Measurements from ENCODE around the gene PARP11. TPM values are rescaled to one million over a fixed set of nuclear protein-coding genes. Genes with fewer than 3 reads are reported as not detected.

PARP11 gene
- total RNA-seq (5.8 TPM), polyA plus RNA-seq (ENCODE audit: insufficient read depth in 1 of 8, insufficient read length in 8 of 8, low replicate concordance in 1 of 8) (10 to 100 TPM in 1 of 8 donors, 1 to 10 TPM in 7; 5.0 to 10.4 (median 6.6) TPM)
- long read RNA-seq, donor 1: 0 reads
- long read RNA-seq, donor 2: 0 reads
- long read RNA-seq, donor 3, full-length matches to known transcripts: 2 of 19 reads
- long read RNA-seq, donor 3, partial matches to known transcripts: 17 of 19 reads
- long read RNA-seq, donor 3, other reads (novel, unspliced or antisense): 0 of 19 reads
- long read RNA-seq, donor 4, full-length matches to known transcripts: 1 of 1 reads
- long read RNA-seq, donor 4, partial matches to known transcripts: 0 of 1 reads
- long read RNA-seq, donor 4, other reads (novel, unspliced or antisense): 0 of 1 reads
- long read RNA-seq, donor 5, full-length matches to known transcripts: 2 of 2 reads
- long read RNA-seq, donor 5, partial matches to known transcripts: 0 of 2 reads
- long read RNA-seq, donor 5, other reads (novel, unspliced or antisense): 0 of 2 reads
- long read RNA-seq, donor 6, full-length matches to known transcripts: 4 of 4 reads
- long read RNA-seq, donor 6, partial matches to known transcripts: 0 of 4 reads
- long read RNA-seq, donor 6, other reads (novel, unspliced or antisense): 0 of 4 reads
- long read RNA-seq, donor 7, full-length matches to known transcripts: 1 of 1 reads
- long read RNA-seq, donor 7, partial matches to known transcripts: 0 of 1 reads
- long read RNA-seq, donor 7, other reads (novel, unspliced or antisense): 0 of 1 reads
- long read RNA-seq, donor 8: 0 reads
- long read RNA-seq, donor 9, full-length matches to known transcripts: 2 of 2 reads
- long read RNA-seq, donor 9, partial matches to known transcripts: 0 of 2 reads
- long read RNA-seq, donor 9, other reads (novel, unspliced or antisense): 0 of 2 reads
- long read RNA-seq, donor 10, full-length matches to known transcripts: 2 of 8 reads
- long read RNA-seq, donor 10, partial matches to known transcripts: 6 of 8 reads
- long read RNA-seq, donor 10, other reads (novel, unspliced or antisense): 0 of 8 reads
- long read RNA-seq, donor 11, full-length matches to known transcripts: 3 of 3 reads
- long read RNA-seq, donor 11, partial matches to known transcripts: 0 of 3 reads
- long read RNA-seq, donor 11, other reads (novel, unspliced or antisense): 0 of 3 reads

- no peaks in the 10 kb centered on the region for H3K27me3 ChIP-seq (ENCODE audit: control insufficient read depth, insufficient read depth, low read length)
- no peaks in the 10 kb centered on the region for H3K36me3 ChIP-seq (ENCODE audit: control insufficient read depth, insufficient read depth, low read length)
- DNase-seq: peak; percentile 99
- no peaks in the 10 kb centered on the region for H3K9me3 ChIP-seq (replicated peaks; ENCODE audit: control insufficient read depth, low read depth, low read length)
- peak within 1 kb of the TSS; percentile 95 for H3K27ac ChIP-seq (ENCODE audit: low read length)
- H3K4me1 ChIP-seq (ENCODE audit: control insufficient read depth, insufficient read depth, low read length): peaks cover 8% of the 10 kb centered on the region
- H3K4me3 ChIP-seq (ENCODE audit: low read length): peak within 1 kb of the TSS; percentile 61
- WGBS (ENCODE audit: insufficient coverage): 0% methylated on average over 13 of the region's 55 CpGs
Observed at GRCh38 chr12:3872800-3873636, at the start of gene PARP11. Gene PARP11 (minus strand): TSS chr12:3873399. CDS start chr12:3873229, 170 bp downstream.

- Histone ChIP-seq H3K36me3 (ENCODE audit: control insufficient read depth, insufficient read depth, low read length) (no peaks in the 10 kb centered on the region), H3K4me3 (ENCODE audit: low read length) (no peak overlapping the region), H3K4me1 (ENCODE audit: control insufficient read depth, insufficient read depth, low read length) (peaks cover 14% of the 10 kb centered on the region), H3K9me3 (replicated peaks; ENCODE audit: control insufficient read depth, low read depth, low read length) (no peaks in the 10 kb centered on the region), H3K27me3 (ENCODE audit: control insufficient read depth, insufficient read depth, low read length) (peaks cover 3% of the 10 kb centered on the region), H3K27ac (ENCODE audit: low read length) (no peak overlapping the region)
- 87% methylated on average over 3 of the region's 6 CpGs for WGBS (ENCODE audit: insufficient coverage)
- no peak for DNase-seq
Observed at GRCh38 chr12:3922033-3922432, 48.8 kb upstream of the PARP11 start.

- DNase-seq: no peak
- peaks cover 3% of the 10 kb centered on the region for H3K27me3 ChIP-seq (ENCODE audit: control insufficient read depth, insufficient read depth, low read length)
- 80% methylated on average over 1 of the region's 3 CpGs for WGBS (ENCODE audit: insufficient coverage)
- no peaks in the 10 kb centered on the region for H3K36me3 ChIP-seq (ENCODE audit: control insufficient read depth, insufficient read depth, low read length)
- peaks cover 14% of the 10 kb centered on the region for H3K4me1 ChIP-seq (ENCODE audit: control insufficient read depth, insufficient read depth, low read length)
- H3K27ac ChIP-seq (ENCODE audit: low read length): no peak overlapping the region
- H3K9me3 ChIP-seq (replicated peaks; ENCODE audit: control insufficient read depth, low read depth, low read length): no peaks in the 10 kb centered on the region
- H3K4me3 ChIP-seq (ENCODE audit: low read length): no peak overlapping the region
Observed at GRCh38 chr12:3921526-3921925, 48.3 kb upstream of the PARP11 start.

GRCh38 chr12:3921151-3921471 lies 47.9 kb upstream of the PARP11 start:
- no peak overlapping the region for H3K27ac ChIP-seq (ENCODE audit: low read length)
- no peak for DNase-seq
- H3K4me1 ChIP-seq (ENCODE audit: control insufficient read depth, insufficient read depth, low read length): peaks cover 14% of the 10 kb centered on the region
- no peak overlapping the region for H3K4me3 ChIP-seq (ENCODE audit: low read length)
- WGBS (ENCODE audit: insufficient coverage): 68% methylated on average over 7 of the region's 7 CpGs
- no peaks in the 10 kb centered on the region for H3K36me3 ChIP-seq (ENCODE audit: control insufficient read depth, insufficient read depth, low read length)
- no peaks in the 10 kb centered on the region for H3K9me3 ChIP-seq (replicated peaks; ENCODE audit: control insufficient read depth, low read depth, low read length)
- peaks cover 3% of the 10 kb centered on the region for H3K27me3 ChIP-seq (ENCODE audit: control insufficient read depth, insufficient read depth, low read length)

- no peak for DNase-seq
- H3K27me3 ChIP-seq (ENCODE audit: control insufficient read depth, insufficient read depth, low read length): peaks cover 3% of the 10 kb centered on the region
- WGBS (ENCODE audit: insufficient coverage): 42% methylated on average over 11 of the region's 22 CpGs
- no peak overlapping the region for H3K27ac ChIP-seq (ENCODE audit: low read length)
- peaks cover 14% of the 10 kb centered on the region for H3K4me1 ChIP-seq (ENCODE audit: control insufficient read depth, insufficient read depth, low read length)
- no peaks in the 10 kb centered on the region for H3K9me3 ChIP-seq (replicated peaks; ENCODE audit: control insufficient read depth, low read depth, low read length)
- H3K4me3 ChIP-seq (ENCODE audit: low read length): no peak overlapping the region
- no peaks in the 10 kb centered on the region for H3K36me3 ChIP-seq (ENCODE audit: control insufficient read depth, insufficient read depth, low read length)
Observed at GRCh38 chr12:3920351-3921150, 47.4 kb upstream of the PARP11 start.

GRCh38 chr12:3913278-3913677 lies 40.1 kb upstream of the PARP11 start:
- Histone ChIP-seq H3K36me3 (ENCODE audit: control insufficient read depth, insufficient read depth, low read length) (no peaks in the 10 kb centered on the region), H3K4me3 (ENCODE audit: low read length) (no peak overlapping the region), H3K9me3 (replicated peaks; ENCODE audit: control insufficient read depth, low read depth, low read length) (no peaks in the 10 kb centered on the region), H3K27me3 (ENCODE audit: control insufficient read depth, insufficient read depth, low read length) (no peaks in the 10 kb centered on the region), H3K27ac (ENCODE audit: low read length) (no peak overlapping the region), H3K4me1 (ENCODE audit: control insufficient read depth, insufficient read depth, low read length) (no peaks in the 10 kb centered on the region)
- WGBS (ENCODE audit: insufficient coverage): 85% methylated on average over 2 of the region's 5 CpGs
- DNase-seq: no peak

GRCh38 chr12:3912863-3913262 lies 39.7 kb upstream of the PARP11 start:
- Histone ChIP-seq H3K4me1 (ENCODE audit: control insufficient read depth, insufficient read depth, low read length) (no peaks in the 10 kb centered on the region), H3K36me3 (ENCODE audit: control insufficient read depth, insufficient read depth, low read length) (no peaks in the 10 kb centered on the region), H3K27me3 (ENCODE audit: control insufficient read depth, insufficient read depth, low read length) (no peaks in the 10 kb centered on the region), H3K9me3 (replicated peaks; ENCODE audit: control insufficient read depth, low read depth, low read length) (no peaks in the 10 kb centered on the region), H3K4me3 (ENCODE audit: low read length) (no peak overlapping the region), H3K27ac (ENCODE audit: low read length) (no peak overlapping the region)
- 90% methylated on average over 2 of the region's 3 CpGs for WGBS (ENCODE audit: insufficient coverage)
- DNase-seq: no peak

- H3K27me3 ChIP-seq (ENCODE audit: control insufficient read depth, insufficient read depth, low read length): no peaks in the 10 kb centered on the region
- WGBS (ENCODE audit: insufficient coverage): no CpG with 5 or more reads among the region's 1 CpG
- no peak overlapping the region for H3K4me3 ChIP-seq (ENCODE audit: low read length)
- no peaks in the 10 kb centered on the region for H3K36me3 ChIP-seq (ENCODE audit: control insufficient read depth, insufficient read depth, low read length)
- H3K9me3 ChIP-seq (replicated peaks; ENCODE audit: control insufficient read depth, low read depth, low read length): no peaks in the 10 kb centered on the region
- no peak overlapping the region for H3K27ac ChIP-seq (ENCODE audit: low read length)
- no peaks in the 10 kb centered on the region for H3K4me1 ChIP-seq (ENCODE audit: control insufficient read depth, insufficient read depth, low read length)
- no peak for DNase-seq
Observed at GRCh38 chr12:3911409-3911808, 38.2 kb upstream of the PARP11 start.

- H3K9me3 ChIP-seq (replicated peaks; ENCODE audit: control insufficient read depth, low read depth, low read length): no peaks in the 10 kb centered on the region
- no peak overlapping the region for H3K27ac ChIP-seq (ENCODE audit: low read length)
- H3K27me3 ChIP-seq (ENCODE audit: control insufficient read depth, insufficient read depth, low read length): no peaks in the 10 kb centered on the region
- H3K4me3 ChIP-seq (ENCODE audit: low read length): no peak overlapping the region
- H3K36me3 ChIP-seq (ENCODE audit: control insufficient read depth, insufficient read depth, low read length): no peaks in the 10 kb centered on the region
- 32% methylated on average over 4 of the region's 5 CpGs for WGBS (ENCODE audit: insufficient coverage)
- no peaks in the 10 kb centered on the region for H3K4me1 ChIP-seq (ENCODE audit: control insufficient read depth, insufficient read depth, low read length)
- DNase-seq: no peak
Observed at GRCh38 chr12:3905664-3906063, 32.5 kb upstream of the PARP11 start.

Measured in muscle of leg (tissue), 16 donors.